ENCODE measurements around the gene LONP1.
A peak's percentile ranks its signal among the peaks of the same experiment; 100 is the strongest.

LONP1 gene

GRCh38 chr19:5676772-5677105 is 43.2 kb downstream of the LONP1 start (continued):
- TF ChIP-seq, protein P1, sequence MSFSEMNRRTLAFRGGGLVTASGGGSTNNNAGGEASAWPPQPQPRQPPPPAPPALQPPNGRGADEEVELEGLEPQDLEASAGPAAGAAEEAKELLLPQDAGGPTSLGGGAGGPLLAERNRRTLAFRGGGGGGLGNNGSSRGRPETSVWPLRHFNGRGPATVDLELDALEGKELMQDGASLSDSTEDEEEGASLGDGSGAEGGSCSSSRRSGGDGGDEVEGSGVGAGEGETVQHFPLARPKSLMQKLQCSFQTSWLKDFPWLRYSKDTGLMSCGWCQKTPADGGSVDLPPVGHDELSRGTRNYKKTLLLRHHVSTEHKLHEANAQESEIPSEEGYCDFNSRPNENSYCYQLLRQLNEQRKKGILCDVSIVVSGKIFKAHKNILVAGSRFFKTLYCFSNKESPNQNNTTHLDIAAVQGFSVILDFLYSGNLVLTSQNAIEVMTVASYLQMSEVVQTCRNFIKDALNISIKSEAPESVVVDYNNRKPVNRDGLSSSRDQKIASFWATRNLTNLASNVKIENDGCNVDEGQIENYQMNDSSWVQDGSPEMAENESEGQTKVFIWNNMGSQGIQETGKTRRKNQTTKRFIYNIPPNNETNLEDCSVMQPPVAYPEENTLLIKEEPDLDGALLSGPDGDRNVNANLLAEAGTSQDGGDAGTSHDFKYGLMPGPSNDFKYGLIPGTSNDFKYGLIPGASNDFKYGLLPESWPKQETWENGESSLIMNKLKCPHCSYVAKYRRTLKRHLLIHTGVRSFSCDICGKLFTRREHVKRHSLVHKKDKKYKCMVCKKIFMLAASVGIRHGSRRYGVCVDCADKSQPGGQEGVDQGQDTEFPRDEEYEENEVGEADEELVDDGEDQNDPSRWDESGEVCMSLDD (tag by site-specific recombination; IDR thresholded peaks at IDR 0.05) = no peak
- TF ChIP-seq TCF7L2 (IDR thresholded peaks at IDR 0.05; ENCODE audit: borderline replicate concordance, low read depth, low read length) (no peak), REPIN1 (tag by site-specific recombination; IDR thresholded peaks at IDR 0.05; ENCODE audit: low read depth) (no peak), ZNF292 (tag by site-specific recombination; IDR thresholded peaks at IDR 0.05; ENCODE audit: borderline replicate concordance, low read depth) (no peak), ZNF214 (tag by site-specific recombination; IDR thresholded peaks at IDR 0.05; ENCODE audit: borderline replicate concordance) (no peak), PRDM6 (tag by site-specific recombination; IDR thresholded peaks at IDR 0.05) (no peak), ZNF571 (tag by site-specific recombination; IDR thresholded peaks at IDR 0.05) (no peak)
- TF ChIP-seq, protein P2, sequence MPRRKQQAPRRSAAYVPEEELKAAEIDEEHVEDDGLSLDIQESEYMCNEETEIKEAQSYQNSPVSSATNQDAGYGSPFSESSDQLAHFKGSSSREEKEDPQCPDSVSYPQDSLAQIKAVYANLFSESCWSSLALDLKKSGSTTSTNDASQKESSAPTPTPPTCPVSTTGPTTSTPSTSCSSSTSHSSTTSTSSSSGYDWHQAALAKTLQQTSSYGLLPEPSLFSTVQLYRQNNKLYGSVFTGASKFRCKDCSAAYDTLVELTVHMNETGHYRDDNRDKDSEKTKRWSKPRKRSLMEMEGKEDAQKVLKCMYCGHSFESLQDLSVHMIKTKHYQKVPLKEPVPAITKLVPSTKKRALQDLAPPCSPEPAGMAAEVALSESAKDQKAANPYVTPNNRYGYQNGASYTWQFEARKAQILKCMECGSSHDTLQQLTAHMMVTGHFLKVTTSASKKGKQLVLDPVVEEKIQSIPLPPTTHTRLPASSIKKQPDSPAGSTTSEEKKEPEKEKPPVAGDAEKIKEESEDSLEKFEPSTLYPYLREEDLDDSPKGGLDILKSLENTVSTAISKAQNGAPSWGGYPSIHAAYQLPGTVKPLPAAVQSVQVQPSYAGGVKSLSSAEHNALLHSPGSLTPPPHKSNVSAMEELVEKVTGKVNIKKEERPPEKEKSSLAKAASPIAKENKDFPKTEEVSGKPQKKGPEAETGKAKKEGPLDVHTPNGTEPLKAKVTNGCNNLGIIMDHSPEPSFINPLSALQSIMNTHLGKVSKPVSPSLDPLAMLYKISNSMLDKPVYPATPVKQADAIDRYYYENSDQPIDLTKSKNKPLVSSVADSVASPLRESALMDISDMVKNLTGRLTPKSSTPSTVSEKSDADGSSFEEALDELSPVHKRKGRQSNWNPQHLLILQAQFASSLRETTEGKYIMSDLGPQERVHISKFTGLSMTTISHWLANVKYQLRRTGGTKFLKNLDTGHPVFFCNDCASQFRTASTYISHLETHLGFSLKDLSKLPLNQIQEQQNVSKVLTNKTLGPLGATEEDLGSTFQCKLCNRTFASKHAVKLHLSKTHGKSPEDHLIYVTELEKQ (tag by site-specific recombination; IDR thresholded peaks at IDR 0.05; ENCODE audit: borderline replicate concordance) = no peak

GRCh38 chr19:5676105-5676771 is 43.7 kb downstream of the LONP1 start:
- Histone ChIP-seq H3K4me1 (ENCODE audit: control insufficient read depth, insufficient read depth, low read length) (no peaks in the 10 kb centered on the region), H3K9me3 (ENCODE audit: control insufficient read depth, insufficient read depth, low read depth, low read length) (no peaks in the 10 kb centered on the region), H3K27ac (ENCODE audit: extremely low read depth, low read depth, low read length) (no peak overlapping the region), H3K4me3 (ENCODE audit: low read depth, low read length) (no peak overlapping the region), H3K36me3 (ENCODE audit: control insufficient read depth in 2 of 2, insufficient read depth in 1 of 2, low read length in 2 of 2) (peaks cover 0 to 17% of the 10 kb centered on the region in 2 experiments; a peak in 2 of 3 replicates)
- ChIA-PET POLR2A (interaction anchor here (1.1 to 4.1 kb wide), 6 partner anchors 8 to 54 kb away, joined by 3 to 24 read pairs (median 6); partner anchors contain the start of genes CATSPERD, LONP1, RPL36 and SAFB), CTCF (interaction anchor here (0.8 to 1.6 kb wide), 3 partner anchors 11 to 127 kb away, joined by 3 to 9 read pairs (median 3); no protein-coding TSS in a partner anchor)
- TF ChIP-seq ZNF202 (tag by site-specific recombination; IDR thresholded peaks at IDR 0.05; ENCODE audit: borderline replicate concordance) = no peak
- TF ChIP-seq FEZF1 (tag by site-specific recombination; IDR thresholded peaks at IDR 0.05) = no peak
- no peak for TF ChIP-seq ZNF645 (tag by site-specific recombination; IDR thresholded peaks at IDR 0.05)
- no peak for TF ChIP-seq TRIM28 (IDR thresholded peaks at IDR 0.05; ENCODE audit: borderline replicate concordance, low read length)
- no peak for TF ChIP-seq ZNF785 (tag by site-specific recombination; IDR thresholded peaks at IDR 0.05)
- TF ChIP-seq ZNF624 (tag by site-specific recombination; IDR thresholded peaks at IDR 0.05) = no peak
- no peak for TF ChIP-seq ZNF777 (tag by site-specific recombination; IDR thresholded peaks at IDR 0.05; ENCODE audit: borderline replicate concordance)
- no peak for TF ChIP-seq OVOL3 (tag by site-specific recombination; IDR thresholded peaks at IDR 0.05)
- TF ChIP-seq ZFHX2 (tag by site-specific recombination; conservative IDR thresholded peaks at IDR 0.05) = no peak
- no peak for TF ChIP-seq ZNF600 (tag by site-specific recombination; IDR thresholded peaks at IDR 0.05)
- TF ChIP-seq, protein P3, sequence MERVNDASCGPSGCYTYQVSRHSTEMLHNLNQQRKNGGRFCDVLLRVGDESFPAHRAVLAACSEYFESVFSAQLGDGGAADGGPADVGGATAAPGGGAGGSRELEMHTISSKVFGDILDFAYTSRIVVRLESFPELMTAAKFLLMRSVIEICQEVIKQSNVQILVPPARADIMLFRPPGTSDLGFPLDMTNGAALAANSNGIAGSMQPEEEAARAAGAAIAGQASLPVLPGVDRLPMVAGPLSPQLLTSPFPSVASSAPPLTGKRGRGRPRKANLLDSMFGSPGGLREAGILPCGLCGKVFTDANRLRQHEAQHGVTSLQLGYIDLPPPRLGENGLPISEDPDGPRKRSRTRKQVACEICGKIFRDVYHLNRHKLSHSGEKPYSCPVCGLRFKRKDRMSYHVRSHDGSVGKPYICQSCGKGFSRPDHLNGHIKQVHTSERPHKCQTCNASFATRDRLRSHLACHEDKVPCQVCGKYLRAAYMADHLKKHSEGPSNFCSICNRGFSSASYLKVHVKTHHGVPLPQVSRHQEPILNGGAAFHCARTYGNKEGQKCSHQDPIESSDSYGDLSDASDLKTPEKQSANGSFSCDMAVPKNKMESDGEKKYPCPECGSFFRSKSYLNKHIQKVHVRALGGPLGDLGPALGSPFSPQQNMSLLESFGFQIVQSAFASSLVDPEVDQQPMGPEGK (tag by site-specific recombination; IDR thresholded peaks at IDR 0.05) = 0 out of 2 replicates have a peak, but pooled peaks have one; percentile 13
- no peak for TF ChIP-seq ZNF362 (tag by site-specific recombination; IDR thresholded peaks at IDR 0.05)
- TF ChIP-seq ZNF266 (tag by site-specific recombination; IDR thresholded peaks at IDR 0.05; ENCODE audit: low read depth) = no peak
- peak; percentile 33; the same call in 1 of the 2 replicates for TF ChIP-seq KLF9 (tag by site-specific recombination; IDR thresholded peaks at IDR 0.05; ENCODE audit: low read depth)
- TF ChIP-seq ZNF701 (tag by site-specific recombination; IDR thresholded peaks at IDR 0.05) = no peak
- no peak for TF ChIP-seq ZFP69B (tag by site-specific recombination; IDR thresholded peaks at IDR 0.05)
